Measurements from ENCODE around the gene POLR3B.
"Not testable (repeated sequence)": the region's sequence is repeated elsewhere in the genome, so short reads cannot be mapped to it uniquely, and the experiment has no call there.

Gene POLR3B

DNA sequence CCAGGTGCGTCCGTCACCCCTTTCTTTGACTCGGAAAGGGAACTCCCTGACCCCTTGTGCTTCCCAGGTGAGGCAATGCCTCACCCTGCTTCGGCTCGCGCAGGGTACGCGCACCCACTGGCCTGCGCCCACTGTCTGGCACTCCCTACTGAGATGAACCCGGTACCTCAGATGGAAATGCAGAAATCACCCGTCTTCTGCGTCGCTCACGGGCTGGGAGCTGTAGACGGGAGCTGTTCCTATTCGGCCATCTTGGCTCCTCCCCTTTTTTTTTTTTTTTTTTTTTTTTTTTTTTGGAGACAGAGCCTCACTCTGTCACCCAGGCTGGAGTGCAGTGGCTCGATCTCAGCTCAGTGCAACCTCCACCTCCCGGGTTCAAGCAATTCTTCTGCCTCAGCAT lies 120.1 kb downstream of the POLR3B start:
- not testable (repeated sequence) for FAIRE-seq

GRCh38 chr12:106480251-106480650 lies 122.7 kb downstream of the POLR3B start:
- no peak for FAIRE-seq

DNA sequence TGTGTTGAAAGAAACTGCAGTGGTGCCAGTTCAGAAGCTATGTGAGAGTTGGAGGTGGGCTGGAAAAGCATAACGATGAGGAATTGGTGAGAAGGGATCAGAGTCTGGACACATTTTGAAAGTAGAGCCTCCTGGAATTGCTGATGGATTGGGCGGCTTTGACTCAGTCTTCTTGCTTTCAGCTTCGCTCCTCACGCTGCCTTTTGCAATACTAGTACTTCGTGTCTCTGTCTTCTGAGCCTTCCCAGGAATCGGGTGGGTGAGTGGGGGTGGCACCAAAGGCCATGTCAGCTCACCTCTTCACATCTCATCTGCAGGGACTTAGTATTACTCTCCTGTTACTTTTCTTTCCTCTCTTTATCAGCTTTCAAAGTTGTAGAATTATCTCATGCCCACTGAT lies 123.7 kb downstream of the POLR3B start:
- FAIRE-seq, result no peak

DNA sequence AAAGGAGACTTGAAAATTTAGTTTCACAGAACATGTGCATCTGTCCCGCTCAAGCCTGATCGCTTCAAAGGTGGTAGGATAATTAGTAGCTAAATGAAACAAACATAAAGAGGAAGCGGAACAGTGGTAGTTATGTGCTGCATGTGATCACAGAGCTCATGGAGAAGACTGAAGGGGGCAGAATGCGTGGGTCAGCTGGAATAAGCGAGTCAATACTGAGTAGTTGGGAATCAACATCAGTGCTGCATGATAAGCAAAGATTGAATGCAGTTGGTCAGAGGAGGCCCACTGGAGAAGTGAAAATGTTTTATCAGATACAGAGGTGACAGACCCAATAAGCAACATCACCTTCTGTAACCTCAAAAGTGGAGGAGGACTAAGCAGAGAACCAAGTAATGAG lies 130.1 kb downstream of the POLR3B start:
- FAIRE-seq, result no peak

GRCh38 chr12:106488884-106489283 lies 131.3 kb downstream of the POLR3B start:
- FAIRE-seq, result no peak

GRCh38 chr12:106490264-106490663 lies 132.7 kb downstream of the POLR3B start:
- FAIRE-seq, result no peak

- FAIRE-seq, result no peak
Observed at GRCh38 chr12:106492857-106493256, 135.3 kb downstream of the POLR3B start.

DNA sequence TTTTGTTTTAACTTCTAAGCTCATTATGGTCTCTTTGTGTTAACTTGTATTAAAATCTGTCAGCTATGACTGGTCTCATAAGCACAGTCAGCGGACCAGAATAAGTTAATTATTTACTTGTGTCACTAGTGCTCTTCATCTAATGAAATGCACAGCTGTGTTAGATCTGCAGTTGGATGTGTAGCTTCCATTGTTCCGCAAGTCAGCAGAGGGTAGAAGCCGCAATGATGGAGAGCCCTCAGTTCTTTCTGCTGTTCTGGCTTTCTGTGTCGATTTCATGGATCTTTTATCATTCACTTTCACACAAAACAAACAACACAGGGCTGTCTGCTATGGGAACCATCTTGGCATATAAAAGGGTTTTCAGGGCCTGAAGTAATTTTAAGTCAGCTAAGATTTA lies 136.0 kb downstream of the POLR3B start:
- FAIRE-seq, result no peak

DNA sequence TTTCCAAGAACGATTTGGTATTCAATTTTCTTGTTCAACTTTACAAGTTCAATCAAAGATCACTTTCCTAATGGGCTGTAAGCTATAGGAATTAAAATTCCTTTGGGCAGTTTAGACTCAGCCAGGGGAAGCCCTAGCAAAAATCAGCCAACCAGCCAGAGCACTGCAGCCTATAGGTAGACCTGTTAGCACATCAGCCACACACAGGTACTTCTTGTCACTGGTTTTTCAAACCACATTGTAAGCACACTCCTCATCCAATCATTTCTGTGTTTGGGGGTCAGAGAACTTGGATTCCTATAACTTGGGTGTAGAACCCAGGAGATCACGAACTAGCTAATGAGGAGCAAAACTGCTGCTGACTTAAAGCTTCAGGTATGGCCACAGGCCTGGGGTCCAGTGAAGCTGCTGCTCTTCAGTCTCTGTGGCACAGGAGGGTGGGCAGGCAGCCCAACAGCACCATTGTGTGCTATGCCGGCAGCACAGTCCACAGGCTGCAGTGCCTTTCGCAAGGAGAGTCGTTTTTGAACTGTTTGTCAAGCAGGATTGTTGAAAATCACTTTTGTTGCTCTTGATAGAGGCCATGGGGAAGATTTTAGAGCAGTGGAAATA lies 137.9 kb downstream of the POLR3B start:
- no peak for FAIRE-seq

GRCh38 chr12:106498056-106498455 lies 140.5 kb downstream of the POLR3B start:
- no peak for FAIRE-seq

DNA sequence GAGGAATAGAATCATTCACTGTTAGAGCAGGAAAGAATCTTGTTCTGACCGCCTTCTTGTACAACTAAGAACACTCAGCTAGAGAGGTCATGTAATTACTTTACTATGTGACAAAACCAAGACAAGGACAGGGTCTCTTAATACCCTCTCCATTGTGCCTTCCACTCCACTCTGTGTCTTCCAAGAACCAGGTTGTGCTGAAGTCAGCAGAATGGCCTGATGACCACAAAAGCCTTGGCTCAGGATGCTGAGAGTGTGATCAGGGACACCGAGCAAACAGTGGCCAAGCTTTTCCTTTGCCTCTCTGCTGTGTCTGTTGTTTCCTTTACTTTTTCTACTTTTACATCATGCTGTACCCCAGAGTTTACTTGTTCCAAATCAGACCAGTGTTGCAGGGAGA lies 142.1 kb downstream of the POLR3B start:
- FAIRE-seq, result no peak

GRCh38 chr12:106506691-106507090 lies 149.1 kb downstream of the POLR3B start:
- FAIRE-seq, result no peak

DNA sequence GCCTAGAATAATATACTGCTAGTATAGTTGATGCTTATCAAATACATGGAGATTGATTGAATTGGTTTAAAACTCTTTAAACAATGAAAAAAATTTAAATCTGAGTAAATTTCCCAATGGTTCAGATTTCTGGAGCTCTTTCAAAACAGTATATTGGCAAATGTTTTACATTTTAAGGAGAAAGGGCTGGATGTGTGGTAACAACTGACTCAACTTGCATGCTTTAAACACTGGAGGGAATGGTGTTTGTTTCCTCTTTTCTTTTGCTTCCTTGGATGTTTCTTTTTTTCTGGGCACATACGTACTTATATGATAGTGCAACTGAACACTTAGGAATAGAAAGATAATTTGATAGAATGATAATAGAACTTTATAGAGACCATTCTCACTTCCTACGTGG lies 151.4 kb downstream of the POLR3B start:
- no peak for FAIRE-seq

- no peak for FAIRE-seq
Observed at GRCh38 chr12:106511365-106511764, 153.8 kb downstream of the POLR3B start.

GRCh38 chr12:106517314-106517713 lies 159.8 kb downstream of the POLR3B start:
- FAIRE-seq, result no peak

DNA sequence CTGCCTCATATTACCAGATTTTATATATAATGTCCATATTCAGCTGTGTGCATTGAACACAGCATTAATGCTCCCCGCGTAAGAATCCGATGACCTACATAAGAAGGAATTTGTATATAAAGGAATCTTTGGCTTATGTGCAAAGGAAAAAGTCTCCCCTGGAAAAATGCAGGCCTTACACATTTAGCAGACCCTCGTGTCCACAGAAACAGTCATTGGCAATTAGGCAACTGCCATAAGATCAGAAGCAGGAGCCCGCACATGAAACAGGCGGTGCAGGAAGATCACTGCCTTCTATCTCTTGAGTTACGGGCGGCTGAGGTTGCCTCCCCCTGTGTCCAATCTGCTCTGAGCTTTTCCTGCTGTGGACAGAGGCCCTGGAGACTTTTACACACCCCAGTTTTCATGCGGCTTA lies 162.1 kb downstream of the POLR3B start:
- no peak for FAIRE-seq

GRCh38 chr12:106521901-106522300 lies 164.4 kb downstream of the POLR3B start:
- no peak for FAIRE-seq

GRCh38 chr12:106522708-106523107 lies 165.2 kb downstream of the POLR3B start:
- FAIRE-seq, result no peak

- no peak for FAIRE-seq
Observed at GRCh38 chr12:106527356-106527755, 169.8 kb downstream of the POLR3B start.

- no peak for FAIRE-seq
Observed at GRCh38 chr12:106541201-106541600, 183.7 kb downstream of the POLR3B start.

- no peak for FAIRE-seq
Observed at GRCh38 chr12:106551410-106551809, 193.9 kb downstream of the POLR3B start.

- no peak for FAIRE-seq
Observed at GRCh38 chr12:106552228-106552627, 194.7 kb downstream of the POLR3B start.

All from A204.1 (cell line).